Activated naive CD8-positive, alpha-beta T cell treated with anti-CD3 and anti-CD28 coated beads, Interleukin-2, amount 10 ng/mL, durations not matched to agents 7 days and 5 days (primary cell): ENCODE data around the gene INHBB. TPM values are rescaled to one million over a fixed set of nuclear protein-coding genes. Genes with fewer than 3 reads are reported as not detected.

Experiments used
- ATAC-seq: fragments of 150-1000 bp; cut with Tn5 transposase; one replicate; pipeline ENCODE4 v1.10.0; 2021; ENCODE audit warnings: low read depth, moderate library complexity
- POLR2A ChIA-PET: fragments of 350-600 bp; sonication (Branson Sonifier 250); formaldehyde crosslinking; loops from one replicate; lab custom pipeline; 2021; ENCODE audit warnings: antibody characterized with exemption; lab: Charles Lee
- DNase-seq: peaks from one replicate; pipeline ENCODE4 v3.0.0; 2021
- H3K27ac Mint-ChIP-seq: one replicate; pipeline ENCODE4 v1.8.0; 2022; ENCODE audit warnings: mild to moderate bottlenecking, mixed read lengths
- H3K27me3 Mint-ChIP-seq: one replicate; pipeline ENCODE4 v1.8.0; 2022; ENCODE audit warnings: mild to moderate bottlenecking, moderate library complexity, mixed read lengths
- H3K36me3 Mint-ChIP-seq: one replicate; pipeline ENCODE4 v1.8.0; 2021; ENCODE audit warnings: mild to moderate bottlenecking, mixed read lengths
- H3K4me1 Mint-ChIP-seq: one replicate; pipeline ENCODE4 v1.8.0; 2021; ENCODE audit warnings: mixed read lengths
- H3K4me3 Mint-ChIP-seq: one replicate; pipeline ENCODE4 v1.8.0; 2022; ENCODE audit warnings: mild to moderate bottlenecking, moderate library complexity, mixed read lengths
- H3K9me3 Mint-ChIP-seq: one replicate; pipeline ENCODE4 v1.8.0; 2021; ENCODE audit warnings: mixed read lengths
- total RNA-seq, 2 experiments: library from RNA; stranded (reverse); gene quantifications; one replicate each; pipeline ENCODE4 v1.2.3, GENCODE V29; 2021

INHBB gene
- not detected for total RNA-seq

DNA sequence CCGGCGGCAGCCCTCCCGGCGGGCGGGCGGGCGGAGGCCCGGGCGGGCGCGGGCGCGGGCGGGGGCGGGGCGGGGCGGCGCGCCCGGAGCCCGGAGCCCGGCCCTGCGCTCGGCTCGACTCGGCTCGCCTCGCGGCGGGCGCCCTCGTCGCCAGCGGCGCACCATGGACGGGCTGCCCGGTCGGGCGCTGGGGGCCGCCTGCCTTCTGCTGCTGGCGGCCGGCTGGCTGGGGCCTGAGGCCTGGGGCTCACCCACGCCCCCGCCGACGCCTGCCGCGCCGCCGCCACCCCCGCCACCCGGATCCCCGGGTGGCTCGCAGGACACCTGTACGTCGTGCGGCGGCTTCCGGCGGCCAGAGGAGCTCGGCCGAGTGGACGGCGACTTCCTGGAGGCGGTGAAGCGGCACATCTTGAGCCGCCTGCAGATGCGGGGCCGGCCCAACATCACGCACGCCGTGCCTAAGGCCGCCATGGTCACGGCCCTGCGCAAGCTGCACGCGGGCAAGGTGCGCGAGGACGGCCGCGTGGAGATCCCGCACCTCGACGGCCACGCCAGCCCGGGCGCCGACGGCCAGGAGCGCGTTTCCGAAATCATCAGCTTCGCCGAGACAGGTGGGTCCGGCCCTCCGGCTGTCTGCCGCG, at the start of gene INHBB:
Gene INHBB, plus strand, starts transcription at position 111 of the 641 bp plus-strand sequence. Its CDS starts 53 bp downstream, at position 164.
- peak; percentile 42 for DNase-seq
- H3K27ac Mint-ChIP-seq: no peak within 1 kb of the TSS
- peak; percentile 17 for ATAC-seq

DNA sequence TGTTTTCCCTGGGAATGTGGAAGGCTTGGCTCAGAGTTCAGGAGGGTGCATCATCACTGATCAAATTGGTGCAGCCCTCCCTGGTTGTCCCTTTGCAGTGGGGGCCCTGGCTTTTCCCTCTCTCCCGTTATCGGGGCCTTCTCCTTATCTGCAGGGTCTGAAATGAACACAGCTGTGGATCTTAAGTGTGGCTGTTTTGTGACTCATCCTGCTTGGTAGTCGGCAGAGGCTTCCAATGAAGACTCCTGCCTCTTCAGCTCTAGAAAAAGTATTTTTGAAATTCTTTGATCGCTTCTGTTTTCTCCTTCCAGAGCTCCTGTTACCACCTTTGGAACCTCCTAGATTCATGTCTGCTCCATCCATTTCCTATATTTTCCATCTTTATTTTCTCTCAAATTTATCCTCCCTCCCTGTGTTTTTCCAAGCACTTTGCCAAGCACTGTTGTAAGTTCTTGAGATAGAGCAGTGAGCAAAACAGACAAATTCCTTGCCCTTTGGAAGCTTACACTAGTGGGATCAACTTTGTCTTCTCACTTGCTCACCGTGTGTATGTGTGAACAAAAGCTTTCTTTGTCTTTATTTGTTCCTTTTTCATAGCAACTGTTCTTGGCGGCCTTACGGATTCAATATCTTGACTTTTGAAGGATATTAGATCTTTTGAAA, 47.6 kb upstream of the INHBB start:
- no peak for ATAC-seq
- Mint-ChIP-seq H3K27me3 (no peaks in the 10 kb centered on the region), H3K9me3 (no peaks in the 10 kb centered on the region), H3K27ac (no peak overlapping the region), H3K4me3 (no peak overlapping the region), H3K4me1 (peaks cover 21% of the 10 kb centered on the region), H3K36me3 (peaks cover 34% of the 10 kb centered on the region)
- DNase-seq: no peak
- POLR2A ChIA-PET: no interaction called here

More for the DNA sequence above, at the start of gene INHBB:
- no peaks in the 10 kb centered on the region for H3K9me3 Mint-ChIP-seq
- H3K4me1 Mint-ChIP-seq: peaks cover 14% of the 10 kb centered on the region
- H3K36me3 Mint-ChIP-seq: no peaks in the 10 kb centered on the region
- H3K4me3 Mint-ChIP-seq: peak within 1 kb of the TSS; percentile 65
- peaks cover 63% of the 10 kb centered on the region for H3K27me3 Mint-ChIP-seq
- POLR2A ChIA-PET: no interaction called here

DNA sequence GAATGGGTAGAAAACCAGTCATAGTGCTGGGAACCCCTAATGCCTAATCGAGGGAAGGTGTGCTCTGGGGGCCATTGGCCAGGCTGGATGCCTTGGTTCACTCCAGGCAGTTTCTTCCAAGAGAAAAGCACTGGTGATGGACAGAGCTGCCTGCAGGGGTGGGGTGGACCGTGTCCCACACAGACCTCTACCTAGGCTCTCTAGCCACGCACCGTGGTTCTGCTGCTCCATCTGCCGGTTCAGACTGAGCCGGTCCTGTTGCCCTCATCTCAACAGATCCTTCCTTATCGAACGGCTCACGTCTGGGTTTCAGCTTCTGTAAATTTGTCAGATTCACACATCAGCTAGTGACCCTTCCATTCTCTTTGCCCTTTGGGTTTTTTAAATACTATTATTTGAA, 46.9 kb upstream of the INHBB start:
- Mint-ChIP-seq H3K9me3 (no peaks in the 10 kb centered on the region), H3K27me3 (no peaks in the 10 kb centered on the region), H3K4me1 (peaks cover 18% of the 10 kb centered on the region), H3K4me3 (no peak overlapping the region), H3K27ac (no peak overlapping the region), H3K36me3 (peaks cover 29% of the 10 kb centered on the region)
- DNase-seq (no peak), ATAC-seq (no peak)
- POLR2A ChIA-PET: no interaction called here

DNA sequence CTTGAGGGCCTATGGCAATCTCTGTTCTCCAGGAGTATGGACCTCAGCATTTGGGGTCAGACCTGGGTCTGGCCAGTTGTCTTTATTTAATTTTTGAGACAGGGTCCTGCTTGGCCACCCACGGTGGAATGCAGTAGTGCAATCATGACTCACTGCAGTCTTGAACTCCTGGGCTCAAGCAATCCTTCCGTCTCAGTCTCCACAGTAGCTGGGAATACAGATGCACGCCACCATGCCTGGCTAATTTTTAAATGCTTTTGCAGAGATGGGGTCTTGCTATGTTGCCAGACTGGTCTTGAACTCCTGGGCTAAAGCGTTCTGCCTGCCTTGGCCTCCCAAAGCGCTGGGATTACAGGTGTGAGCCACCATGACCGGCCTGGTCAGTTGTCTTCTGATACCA, 46.4 kb upstream of the INHBB start:
- H3K36me3 Mint-ChIP-seq: peaks cover 25% of the 10 kb centered on the region
- no peaks in the 10 kb centered on the region for H3K27me3 Mint-ChIP-seq
- H3K4me3 Mint-ChIP-seq: no peak overlapping the region
- DNase-seq (no peak), ATAC-seq (no peak)
- peaks cover 18% of the 10 kb centered on the region for H3K4me1 Mint-ChIP-seq
- POLR2A ChIA-PET: interaction anchor here (0.6 kb wide), 1 partner anchor 68 kb away, joined by 4 read pairs; no protein-coding TSS in a partner anchor
- no peaks in the 10 kb centered on the region for H3K9me3 Mint-ChIP-seq
- H3K27ac Mint-ChIP-seq: no peak overlapping the region

DNA sequence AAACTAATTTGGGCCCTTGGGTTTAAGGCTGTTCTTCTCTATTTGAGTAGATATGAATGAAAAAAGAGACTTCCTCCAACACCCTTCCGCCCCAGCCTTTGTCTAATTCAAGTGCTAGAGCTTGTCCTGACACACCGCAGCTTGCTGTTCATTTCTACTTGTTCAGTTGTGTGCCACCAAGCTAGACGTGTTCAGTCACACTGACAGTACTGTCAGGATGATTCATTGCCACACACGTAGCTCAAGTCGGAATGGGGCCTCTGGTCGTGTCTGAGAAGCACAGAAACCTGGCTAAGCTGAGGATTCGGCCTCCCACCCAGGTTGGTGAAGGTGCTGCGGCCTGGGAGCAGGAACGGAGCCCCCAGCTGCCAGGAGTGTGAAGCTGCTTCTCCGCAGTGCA, 45.6 kb upstream of the INHBB start:
- DNase-seq (no peak), ATAC-seq (no peak)
- Mint-ChIP-seq H3K27me3 (no peaks in the 10 kb centered on the region), H3K9me3 (no peaks in the 10 kb centered on the region), H3K4me3 (no peak overlapping the region), H3K36me3 (peaks cover 21% of the 10 kb centered on the region), H3K4me1 (peaks cover 18% of the 10 kb centered on the region), H3K27ac (no peak overlapping the region)
- POLR2A ChIA-PET: interaction anchor here (0.8 to 1.0 kb wide), 2 partner anchors 11 to 116 kb away, joined by 3 read pairs; no protein-coding TSS in a partner anchor

DNA sequence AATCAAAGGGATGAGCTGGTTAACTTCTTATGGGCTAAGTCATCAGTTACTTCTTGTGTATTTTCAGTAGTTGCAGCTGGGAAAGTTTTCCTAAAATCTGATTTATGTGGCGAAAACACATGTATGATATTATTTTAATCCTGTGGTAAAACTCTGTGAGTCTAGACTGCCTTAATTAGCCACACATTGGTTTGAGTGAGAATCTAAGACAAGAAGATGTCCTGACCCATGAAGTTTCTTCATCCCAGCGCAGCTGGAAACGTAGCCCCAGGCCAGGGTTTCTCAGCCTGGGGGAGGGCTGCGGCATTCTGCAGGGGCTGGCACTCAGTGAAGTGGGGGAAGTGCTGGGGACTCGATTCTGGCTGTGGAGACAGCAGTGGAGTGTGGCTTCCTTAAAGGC, 44.7 kb upstream of the INHBB start:
- Mint-ChIP-seq H3K4me3 (no peak overlapping the region), H3K4me1 (peaks cover 22% of the 10 kb centered on the region), H3K36me3 (peaks cover 23% of the 10 kb centered on the region), H3K9me3 (no peaks in the 10 kb centered on the region), H3K27me3 (no peaks in the 10 kb centered on the region), H3K27ac (no peak overlapping the region)
- no peak for ATAC-seq
- POLR2A ChIA-PET: interaction anchor here (0.8 kb wide), 1 partner anchor 10 kb away, joined by 3 read pairs; no protein-coding TSS in a partner anchor
- DNase-seq: no peak

DNA sequence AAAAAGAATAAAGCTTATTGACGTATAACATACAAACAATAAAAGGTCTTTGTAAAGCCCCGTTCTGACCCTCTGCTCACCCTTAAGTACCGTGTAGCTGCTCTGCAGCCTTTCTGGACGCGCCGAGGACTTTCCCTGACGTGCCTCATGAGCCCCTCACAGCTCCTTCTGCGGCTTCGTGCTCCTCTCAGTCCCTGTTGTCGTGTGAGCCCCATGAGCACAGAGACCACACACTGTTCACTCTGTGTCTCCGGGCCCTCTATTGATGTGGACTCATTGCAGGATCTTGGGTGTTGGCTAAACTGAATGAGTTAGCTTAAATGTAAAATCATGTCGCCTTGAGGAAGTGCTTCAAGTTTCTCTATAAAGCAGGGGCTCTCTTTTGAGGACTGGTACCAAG, 43.6 kb upstream of the INHBB start:
- peak overlapping the region; percentile 52 for H3K4me3 Mint-ChIP-seq
- no peaks in the 10 kb centered on the region for H3K9me3 Mint-ChIP-seq
- ATAC-seq (no peak), DNase-seq (no peak)
- POLR2A ChIA-PET: interaction anchor here (1.4 to 1.5 kb wide), 2 partner anchors 50 to 70 kb away, joined by 6 to 7 read pairs; partner anchors contain the start of gene RALB
- peak overlapping the region; percentile 77 for H3K27ac Mint-ChIP-seq
- peaks cover 22% of the 10 kb centered on the region for H3K4me1 Mint-ChIP-seq
- peaks cover 17% of the 10 kb centered on the region for H3K36me3 Mint-ChIP-seq
- H3K27me3 Mint-ChIP-seq: no peaks in the 10 kb centered on the region

DNA sequence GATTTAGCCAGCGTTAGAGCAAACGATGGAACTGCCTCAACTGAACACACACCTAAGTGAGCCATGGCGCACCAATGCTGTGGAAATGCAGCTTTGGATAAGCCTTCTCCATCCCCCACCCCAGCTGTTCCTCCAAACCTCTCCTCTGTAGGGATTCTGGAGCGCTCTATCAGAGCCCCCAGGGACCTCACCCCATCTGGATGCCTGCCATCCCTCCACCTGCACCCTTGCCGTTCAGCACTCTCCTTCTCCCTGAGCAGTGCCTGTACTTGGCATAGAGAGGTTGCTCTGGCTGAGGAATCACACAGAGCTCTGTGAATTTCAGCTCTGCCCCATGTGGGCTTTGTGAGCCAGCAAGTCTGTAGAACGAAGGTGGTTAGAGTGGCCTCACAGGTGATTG, 42.8 kb upstream of the INHBB start:
- Mint-ChIP-seq H3K9me3 (no peaks in the 10 kb centered on the region), H3K4me3 (no peak overlapping the region), H3K27ac (peak overlapping the region; percentile 77), H3K36me3 (peaks cover 11% of the 10 kb centered on the region), H3K27me3 (no peaks in the 10 kb centered on the region), H3K4me1 (peaks cover 22% of the 10 kb centered on the region)
- POLR2A ChIA-PET: interaction anchor here (1.4 to 1.5 kb wide), 2 partner anchors 51 to 70 kb away, joined by 6 to 7 read pairs; partner anchors contain the start of gene RALB
- ATAC-seq (peak; percentile 26), DNase-seq (no peak)

DNA sequence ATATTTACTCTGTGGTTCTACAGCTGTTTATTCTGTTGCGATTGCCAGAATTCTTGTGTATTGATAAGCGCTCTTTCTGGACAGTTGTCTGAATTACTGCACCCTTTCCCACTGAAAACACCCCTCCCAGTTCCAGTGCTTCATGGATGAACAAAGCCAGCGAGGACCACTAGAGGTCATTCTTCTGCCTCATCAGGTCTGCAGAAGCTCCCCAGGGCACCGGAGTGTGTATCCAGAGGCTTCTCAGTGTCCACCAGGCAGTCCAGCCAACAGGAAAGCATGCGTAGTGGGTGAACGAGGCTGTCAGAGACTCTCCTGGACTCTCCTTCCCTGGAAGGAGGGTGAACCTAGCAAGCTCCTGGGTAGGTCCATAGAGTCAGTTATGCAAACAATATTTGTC, 40.6 kb upstream of the INHBB start:
- ATAC-seq (no peak), DNase-seq (no peak)

DNA sequence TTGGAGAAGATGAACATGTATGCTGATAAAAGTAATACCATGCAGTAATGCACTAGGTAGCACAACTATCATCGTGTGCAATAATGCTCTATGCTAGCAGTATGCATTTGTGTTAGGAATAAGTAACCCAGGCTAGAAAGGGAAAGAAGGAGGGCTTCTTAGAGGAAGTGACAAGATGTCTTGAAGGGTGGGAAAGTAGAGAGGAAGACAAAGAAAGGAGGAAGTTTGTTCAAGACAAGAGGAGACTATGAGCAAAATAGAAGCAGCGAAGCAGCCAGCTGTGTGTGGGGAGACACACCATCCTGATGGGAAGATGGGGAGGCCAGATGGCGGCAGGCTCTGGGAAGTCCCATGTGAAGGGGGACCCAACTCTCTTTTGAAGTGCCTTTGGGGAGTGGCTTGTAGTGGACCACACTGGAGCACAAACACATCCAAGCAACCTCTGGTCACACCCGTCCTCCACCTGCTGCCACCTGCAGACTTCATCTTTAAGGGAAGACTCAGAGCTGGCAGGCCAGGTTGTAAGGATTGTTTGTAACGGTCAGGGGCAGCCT, 39.9 kb upstream of the INHBB start:
- Mint-ChIP-seq H3K9me3 (no peaks in the 10 kb centered on the region), H3K27ac (peak overlapping the region; percentile 49), H3K4me1 (peaks cover 25% of the 10 kb centered on the region), H3K4me3 (no peak overlapping the region), H3K27me3 (no peaks in the 10 kb centered on the region), H3K36me3 (peaks cover 8% of the 10 kb centered on the region)
- DNase-seq (no peak), ATAC-seq (no peak)
- POLR2A ChIA-PET: no interaction called here

More for the DNA sequence above, 40.6 kb upstream of the INHBB start:
- H3K27ac Mint-ChIP-seq: no peak overlapping the region
- H3K4me3 Mint-ChIP-seq: no peak overlapping the region
- peaks cover 22% of the 10 kb centered on the region for H3K4me1 Mint-ChIP-seq
- no peaks in the 10 kb centered on the region for H3K9me3 Mint-ChIP-seq
- POLR2A ChIA-PET: no interaction called here
- no peaks in the 10 kb centered on the region for H3K27me3 Mint-ChIP-seq
- peaks cover 8% of the 10 kb centered on the region for H3K36me3 Mint-ChIP-seq

DNA sequence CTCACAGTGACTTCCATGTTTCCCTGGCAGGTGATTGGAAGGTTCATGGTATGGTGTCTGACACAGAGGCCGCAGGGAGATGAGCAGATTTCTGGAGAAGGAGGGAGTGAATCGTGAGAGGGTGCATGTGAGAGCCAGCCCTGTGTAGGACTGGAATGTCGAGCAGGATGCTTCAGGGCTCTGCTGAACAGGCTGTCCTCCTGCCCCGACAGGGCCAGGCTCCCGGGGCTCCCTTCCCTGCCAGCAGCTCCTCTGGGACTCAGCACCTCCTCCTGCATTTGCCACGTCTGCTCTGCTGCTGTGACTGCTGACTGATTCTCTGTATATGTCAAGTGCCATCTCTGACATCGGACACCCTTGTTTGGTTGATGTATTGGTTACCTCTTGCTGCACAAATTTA, 38.5 kb upstream of the INHBB start:
- no peak for ATAC-seq
- POLR2A ChIA-PET: no interaction called here
- H3K4me1 Mint-ChIP-seq: peaks cover 21% of the 10 kb centered on the region
- no peaks in the 10 kb centered on the region for H3K9me3 Mint-ChIP-seq
- DNase-seq: no peak
- peaks cover 8% of the 10 kb centered on the region for H3K36me3 Mint-ChIP-seq
- H3K27me3 Mint-ChIP-seq: no peaks in the 10 kb centered on the region
- no peak overlapping the region for H3K27ac Mint-ChIP-seq
- H3K4me3 Mint-ChIP-seq: no peak overlapping the region

DNA sequence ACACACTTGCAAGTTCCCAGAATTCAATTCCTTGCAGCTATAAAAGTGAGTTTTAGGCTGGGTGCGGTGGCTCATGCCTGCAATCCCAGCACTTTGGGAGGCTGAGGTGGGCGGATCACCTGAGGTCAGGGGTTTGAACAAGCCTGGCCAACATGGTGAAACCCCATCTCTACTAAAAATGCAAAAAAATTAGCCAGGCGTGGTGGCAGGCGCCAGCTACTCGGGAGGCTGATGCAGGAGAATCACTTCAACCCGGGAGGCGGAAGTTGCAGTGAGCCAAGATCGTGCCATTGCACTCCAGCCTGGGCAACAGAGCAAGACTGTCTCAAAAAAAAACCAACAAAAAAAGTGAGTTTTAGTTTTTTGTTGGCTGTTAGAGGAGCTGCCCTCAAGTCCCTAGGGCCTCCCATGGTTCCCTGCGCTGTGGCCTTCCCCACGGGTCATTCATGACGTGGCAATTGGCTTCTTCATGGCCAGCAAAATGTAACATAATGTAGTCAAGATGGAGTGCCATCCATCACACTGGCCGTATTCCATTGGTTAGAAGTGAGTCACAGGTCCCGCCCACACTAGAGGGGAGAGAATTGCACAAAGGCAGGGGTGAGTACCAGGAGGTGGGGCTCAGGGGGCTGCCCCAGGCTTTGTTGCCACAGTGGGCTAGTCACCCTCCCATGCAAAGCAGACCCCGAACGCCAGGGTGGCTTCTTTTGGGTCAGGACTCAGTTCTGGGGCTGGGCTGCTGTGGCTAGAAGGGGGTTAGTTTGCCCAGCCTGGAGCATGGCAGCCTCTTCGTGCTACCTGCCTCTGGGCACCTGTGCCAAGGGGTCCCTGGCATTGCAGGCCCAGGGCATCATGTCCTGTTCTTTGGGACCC, 37.7 kb upstream of the INHBB start:
- POLR2A ChIA-PET: interaction anchor here (1.0 kb wide), 2 partner anchors 74 to 76 kb away, joined by 3 read pairs; no protein-coding TSS in a partner anchor
- Mint-ChIP-seq H3K36me3 (peaks cover 6% of the 10 kb centered on the region), H3K4me1 (peaks cover 20% of the 10 kb centered on the region), H3K27me3 (no peaks in the 10 kb centered on the region), H3K9me3 (no peaks in the 10 kb centered on the region), H3K4me3 (no peak overlapping the region), H3K27ac (no peak overlapping the region)
- no peak for ATAC-seq
- DNase-seq: no peak

DNA sequence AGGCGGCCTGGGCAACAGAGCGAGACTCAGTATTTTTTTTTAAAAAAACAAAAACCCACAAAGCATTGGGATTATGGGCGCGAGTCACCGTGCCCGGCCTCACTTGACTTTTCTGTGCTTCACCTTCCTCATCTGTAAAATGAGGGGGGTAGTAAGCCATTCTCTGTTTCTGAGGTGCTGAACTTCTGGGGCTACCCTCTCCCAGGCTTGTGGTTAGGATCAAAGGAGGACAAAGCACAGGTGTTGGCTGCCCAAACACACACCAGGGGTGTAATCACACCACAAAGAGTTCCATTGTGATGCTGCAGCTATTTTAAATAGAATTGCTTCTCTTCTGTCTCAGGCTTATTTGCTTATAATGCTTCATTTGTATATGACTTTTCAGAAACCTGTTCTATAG, 35.8 kb upstream of the INHBB start:
- Mint-ChIP-seq H3K9me3 (no peaks in the 10 kb centered on the region), H3K4me1 (peaks cover 33% of the 10 kb centered on the region), H3K4me3 (no peak overlapping the region), H3K27me3 (no peaks in the 10 kb centered on the region), H3K36me3 (peaks cover 6% of the 10 kb centered on the region), H3K27ac (no peak overlapping the region)
- POLR2A ChIA-PET: no interaction called here
- DNase-seq: no peak
- ATAC-seq: no peak
